Smooth muscle cell (in vitro differentiated cells): Measurements from ENCODE around the gene SSMEM1. TPM values are rescaled to one million over a fixed set of nuclear protein-coding genes. Genes with fewer than 3 reads are reported as not detected.

ENCODE experiments used
- DNase-seq: peaks from one replicate; lab custom pipeline; 2025; ENCODE audit not compliant: unreplicated experiment; lab: John Stamatoyannopoulos, UW
- H2AFZ ChIP-seq: fragments of 200-600 bp; sonication (generic); 2 replicates; pipeline ENCODE4 v1.6.0; 2016; ENCODE audit warnings: antibody characterized with exemption, low read depth, mild to moderate bottlenecking
- H3F3A ChIP-seq: fragments of 200-600 bp; sonication (generic); 2 replicates; pipeline ENCODE4 v1.6.0; 2017; ENCODE audit warnings: antibody characterized with exemption, low read depth
- H3K27ac ChIP-seq: fragments of 200-600 bp; sonication (generic); 2 replicates; pipeline ENCODE4 v1.5.1; 2016; ENCODE audit warnings: low read depth, mild to moderate bottlenecking
- H3K27me3 ChIP-seq: fragments of 200-600 bp; sonication (generic); 2 replicates; pipeline ENCODE4 v1.6.1; 2016; ENCODE audit warnings: low read depth, mild to moderate bottlenecking
- H3K36me3 ChIP-seq: fragments of 200-600 bp; sonication (generic); 2 replicates; pipeline ENCODE4 v1.5.1; 2016; ENCODE audit warnings: low read depth
- H3K4me1 ChIP-seq: fragments of 200-600 bp; sonication (generic); 2 replicates; pipeline ENCODE4 v1.5.1; 2016; ENCODE audit warnings: low read depth
- H3K4me2 ChIP-seq: fragments of 200-600 bp; sonication (generic); 2 replicates; pipeline ENCODE4 v1.6.0; 2016; ENCODE audit warnings: mild to moderate bottlenecking
- H3K4me3 ChIP-seq: fragments of 200-600 bp; sonication (generic); 2 replicates; pipeline ENCODE4 v1.5.1; 2016; ENCODE audit warnings: mild to moderate bottlenecking
- H3K79me2 ChIP-seq: fragments of 200-600 bp; sonication (generic); 2 replicates; pipeline ENCODE4 v1.6.0; 2016; ENCODE audit warnings: low read depth, mild to moderate bottlenecking
- H3K9ac ChIP-seq: fragments of 200-600 bp; sonication (generic); 2 replicates; pipeline ENCODE4 v1.6.0; 2016; ENCODE audit warnings: low read depth
- H3K9me3 ChIP-seq: fragments of 200-600 bp; sonication (generic); replicated peaks from 2 replicates; pipeline ENCODE4 v1.5.1; 2016; ENCODE audit warnings: low read depth
- H4K20me1 ChIP-seq: fragments of 200-600 bp; sonication (generic); 2 replicates; pipeline ENCODE4 v1.6.0; 2016; ENCODE audit warnings: low read depth
- WGBS: methylation state at CpG from one replicate; pipeline ENCODE4 v1.1.7; 2016; ENCODE audit warnings: low lambda C conversion rate; 5-methylcytosine and 5-hydroxymethylcytosine counted together
- polyA plus RNA-seq: library from polyadenylated mRNA; unstranded; fragments of >200 nt; fragmentation: Nextera tagmentation; extraction: Ambion mirVana; gene quantifications from 2 replicates; pipeline ENCODE4 v1.2.1, GENCODE V29; 2016
- total RNA-seq: library from RNA; depleted of rRNA; stranded (reverse); fragments of >200 nt; gene quantifications from 2 replicates; pipeline ENCODE4 v1.2.3, GENCODE V29; 2014
- TF ChIP-seq, protein P1 (sequence below): fragments of 200-600 bp; sonication (generic); IDR thresholded peaks from 2 replicates; pipeline ENCODE4 v1.5.1; 2017; ENCODE audit warnings: borderline replicate concordance, mild to moderate bottlenecking, antibody characterized with exemption; ENCODE audit not compliant: insufficient read depth, poor library complexity, severe bottlenecking

Gene SSMEM1
- total and polyA plus RNA-seq, 2 experiments from 2014 or later = not detected

- H3K27me3 ChIP-seq = no peaks in the 10 kb centered on the region
- H3K27ac ChIP-seq = no peak overlapping the region
- H3F3A ChIP-seq = no peaks in the 10 kb centered on the region
- TF ChIP-seq, protein P1, sequence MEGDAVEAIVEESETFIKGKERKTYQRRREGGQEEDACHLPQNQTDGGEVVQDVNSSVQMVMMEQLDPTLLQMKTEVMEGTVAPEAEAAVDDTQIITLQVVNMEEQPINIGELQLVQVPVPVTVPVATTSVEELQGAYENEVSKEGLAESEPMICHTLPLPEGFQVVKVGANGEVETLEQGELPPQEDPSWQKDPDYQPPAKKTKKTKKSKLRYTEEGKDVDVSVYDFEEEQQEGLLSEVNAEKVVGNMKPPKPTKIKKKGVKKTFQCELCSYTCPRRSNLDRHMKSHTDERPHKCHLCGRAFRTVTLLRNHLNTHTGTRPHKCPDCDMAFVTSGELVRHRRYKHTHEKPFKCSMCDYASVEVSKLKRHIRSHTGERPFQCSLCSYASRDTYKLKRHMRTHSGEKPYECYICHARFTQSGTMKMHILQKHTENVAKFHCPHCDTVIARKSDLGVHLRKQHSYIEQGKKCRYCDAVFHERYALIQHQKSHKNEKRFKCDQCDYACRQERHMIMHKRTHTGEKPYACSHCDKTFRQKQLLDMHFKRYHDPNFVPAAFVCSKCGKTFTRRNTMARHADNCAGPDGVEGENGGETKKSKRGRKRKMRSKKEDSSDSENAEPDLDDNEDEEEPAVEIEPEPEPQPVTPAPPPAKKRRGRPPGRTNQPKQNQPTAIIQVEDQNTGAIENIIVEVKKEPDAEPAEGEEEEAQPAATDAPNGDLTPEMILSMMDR = no peak
- 85% methylated on average over 2 of the region's 2 CpGs for WGBS
- peaks cover 5% of the 10 kb centered on the region for H3K36me3 ChIP-seq
- H3K79me2 ChIP-seq = no peaks in the 10 kb centered on the region
- peaks cover 8% of the 10 kb centered on the region for H3K9me3 ChIP-seq
- DNase-seq = no peak
- no peak overlapping the region for H3K4me2 ChIP-seq
- H4K20me1 ChIP-seq = no peaks in the 10 kb centered on the region
- no peak overlapping the region for H2AFZ ChIP-seq
- peaks cover 22% of the 10 kb centered on the region for H3K4me1 ChIP-seq
- H3K9ac ChIP-seq = no peak overlapping the region
- no peak overlapping the region for H3K4me3 ChIP-seq
Measured at GRCh38 chr7:130262448-130262847, 54.8 kb downstream of the SSMEM1 start.

GRCh38 chr7:130263130-130263529 lies 55.5 kb downstream of the SSMEM1 start:
- 66% methylated on average over 2 of the region's 2 CpGs for WGBS
- Histone ChIP-seq H3K9me3 (peaks cover 8% of the 10 kb centered on the region), H3K27ac (no peak overlapping the region), H3K79me2 (no peaks in the 10 kb centered on the region), H3K4me2 (no peak overlapping the region), H2AFZ (peak overlapping the region; percentile 41), H3K4me3 (no peak overlapping the region), H3K36me3 (peaks cover 2% of the 10 kb centered on the region), H4K20me1 (no peaks in the 10 kb centered on the region), H3K9ac (no peak overlapping the region), H3F3A (no peaks in the 10 kb centered on the region), H3K27me3 (no peaks in the 10 kb centered on the region), H3K4me1 (peaks cover 22% of the 10 kb centered on the region)
- no peak for DNase-seq
- TF ChIP-seq, protein P1 = no peak

Other genes with a start within 250 kb of the SSMEM1 start
- gene ZC3HC1, start 156.5 kb upstream of the SSMEM1 start, total RNA-seq = 20.2 and 23.6 TPM in 2 replicates
- gene ZC3HC1, start 156.5 kb upstream of the SSMEM1 start, polyA plus RNA-seq = 23.4 and 23.6 TPM in 2 replicates
- 24.9 and 30.8 TPM in 2 replicates for gene KLHDC10, start 137.3 kb upstream of the SSMEM1 start, total RNA-seq
- gene KLHDC10, start 137.3 kb upstream of the SSMEM1 start, polyA plus RNA-seq = 8.3 and 8.7 TPM in 2 replicates
- gene TMEM209, start 2.5 kb upstream of the SSMEM1 start, total RNA-seq = 20.3 and 23.0 TPM in 2 replicates
- gene TMEM209, start 2.5 kb upstream of the SSMEM1 start, polyA plus RNA-seq = 15.1 and 18.2 TPM in 2 replicates
- gene CPA2, start 59.0 kb downstream of the SSMEM1 start, total RNA-seq = not detected in 2 replicates
- 0.18 TPM in 1 of 2 replicates, not detected in the other for gene CPA2, start 59.0 kb downstream of the SSMEM1 start, polyA plus RNA-seq
- 8.8 and 14.8 TPM in 2 replicates for gene CPA4, start 85.3 kb downstream of the SSMEM1 start, total RNA-seq
- 6.3 and 12.3 TPM in 2 replicates for gene CPA4, start 85.3 kb downstream of the SSMEM1 start, polyA plus RNA-seq
- gene CPA5, start 137.0 kb downstream of the SSMEM1 start, total RNA-seq = not detected in 2 replicates
- 0.45 TPM in 1 of 2 replicates, not detected in the other for gene CPA5, start 137.0 kb downstream of the SSMEM1 start, polyA plus RNA-seq
- gene CPA1, start 172.6 kb downstream of the SSMEM1 start, total RNA-seq = 0.90 TPM in 2 replicates
- gene CPA1, start 172.6 kb downstream of the SSMEM1 start, polyA plus RNA-seq = 1.7 and 3.8 TPM in 2 replicates
- gene CEP41, start 233.2 kb downstream of the SSMEM1 start, total RNA-seq = 18.3 and 23.0 TPM in 2 replicates
- 27.1 and 35.1 TPM in 2 replicates for gene CEP41, start 233.2 kb downstream of the SSMEM1 start, polyA plus RNA-seq